ENCODE results near the gene EMC6.

EMC6 gene

GRCh38 chr17:3639981-3640596, 28.5 kb upstream of the EMC6 start:
- Histone ChIP-seq H3K27ac (peak overlapping the region; percentile 33), H3K9me3 (no peaks in the 10 kb centered on the region), H3K36me3 (no peaks in the 10 kb centered on the region), H3K4me3 (ENCODE audit: low read depth in 1 of 2, low read length in 1 of 2) (no peak overlapping the region), H3K27me3 (no peaks in the 10 kb centered on the region), H3K4me1 (ENCODE audit: control insufficient read depth in 1 of 2, insufficient read depth in 1 of 2, low read depth in 1 of 2, low read length in 1 of 2) (peaks cover 30 to 38% of the 10 kb centered on the region in 2 experiments)
- TF ChIP-seq, protein P1, sequence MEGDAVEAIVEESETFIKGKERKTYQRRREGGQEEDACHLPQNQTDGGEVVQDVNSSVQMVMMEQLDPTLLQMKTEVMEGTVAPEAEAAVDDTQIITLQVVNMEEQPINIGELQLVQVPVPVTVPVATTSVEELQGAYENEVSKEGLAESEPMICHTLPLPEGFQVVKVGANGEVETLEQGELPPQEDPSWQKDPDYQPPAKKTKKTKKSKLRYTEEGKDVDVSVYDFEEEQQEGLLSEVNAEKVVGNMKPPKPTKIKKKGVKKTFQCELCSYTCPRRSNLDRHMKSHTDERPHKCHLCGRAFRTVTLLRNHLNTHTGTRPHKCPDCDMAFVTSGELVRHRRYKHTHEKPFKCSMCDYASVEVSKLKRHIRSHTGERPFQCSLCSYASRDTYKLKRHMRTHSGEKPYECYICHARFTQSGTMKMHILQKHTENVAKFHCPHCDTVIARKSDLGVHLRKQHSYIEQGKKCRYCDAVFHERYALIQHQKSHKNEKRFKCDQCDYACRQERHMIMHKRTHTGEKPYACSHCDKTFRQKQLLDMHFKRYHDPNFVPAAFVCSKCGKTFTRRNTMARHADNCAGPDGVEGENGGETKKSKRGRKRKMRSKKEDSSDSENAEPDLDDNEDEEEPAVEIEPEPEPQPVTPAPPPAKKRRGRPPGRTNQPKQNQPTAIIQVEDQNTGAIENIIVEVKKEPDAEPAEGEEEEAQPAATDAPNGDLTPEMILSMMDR (IDR thresholded peaks at IDR 0.05), result no peak

DNA sequence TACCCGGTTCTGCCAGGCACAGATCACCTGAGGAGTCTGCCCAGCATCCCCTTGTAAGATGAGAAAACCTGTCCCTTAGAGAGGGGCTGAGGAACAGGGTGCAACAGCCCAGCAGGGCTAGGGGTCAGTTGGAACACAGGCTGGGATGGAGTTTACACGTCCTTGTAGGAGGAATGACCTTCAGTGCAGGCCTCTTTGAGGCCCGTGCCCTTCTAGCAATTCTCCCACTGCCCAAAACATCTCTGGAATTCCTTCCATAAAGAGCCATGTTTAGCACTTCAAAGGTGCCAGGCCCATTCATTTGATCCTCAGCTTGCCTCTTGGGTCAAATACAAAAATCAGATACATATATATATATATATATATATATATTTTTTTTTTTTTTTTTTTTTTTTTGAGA, 27.6 kb upstream of the EMC6 start:
- Histone ChIP-seq H3K27me3 (no peaks in the 10 kb centered on the region), H3K4me3 (ENCODE audit: low read depth in 1 of 2, low read length in 1 of 2) (no peak overlapping the region), H3K36me3 (no peaks in the 10 kb centered on the region), H3K27ac (no peak overlapping the region), H3K9me3 (no peaks in the 10 kb centered on the region), H3K4me1 (ENCODE audit: control insufficient read depth in 1 of 2, insufficient read depth in 1 of 2, low read depth in 1 of 2, low read length in 1 of 2) (peaks cover 21 to 32% of the 10 kb centered on the region in 2 experiments)
- TF ChIP-seq, protein P1 (IDR thresholded peaks at IDR 0.05), result no peak

DNA sequence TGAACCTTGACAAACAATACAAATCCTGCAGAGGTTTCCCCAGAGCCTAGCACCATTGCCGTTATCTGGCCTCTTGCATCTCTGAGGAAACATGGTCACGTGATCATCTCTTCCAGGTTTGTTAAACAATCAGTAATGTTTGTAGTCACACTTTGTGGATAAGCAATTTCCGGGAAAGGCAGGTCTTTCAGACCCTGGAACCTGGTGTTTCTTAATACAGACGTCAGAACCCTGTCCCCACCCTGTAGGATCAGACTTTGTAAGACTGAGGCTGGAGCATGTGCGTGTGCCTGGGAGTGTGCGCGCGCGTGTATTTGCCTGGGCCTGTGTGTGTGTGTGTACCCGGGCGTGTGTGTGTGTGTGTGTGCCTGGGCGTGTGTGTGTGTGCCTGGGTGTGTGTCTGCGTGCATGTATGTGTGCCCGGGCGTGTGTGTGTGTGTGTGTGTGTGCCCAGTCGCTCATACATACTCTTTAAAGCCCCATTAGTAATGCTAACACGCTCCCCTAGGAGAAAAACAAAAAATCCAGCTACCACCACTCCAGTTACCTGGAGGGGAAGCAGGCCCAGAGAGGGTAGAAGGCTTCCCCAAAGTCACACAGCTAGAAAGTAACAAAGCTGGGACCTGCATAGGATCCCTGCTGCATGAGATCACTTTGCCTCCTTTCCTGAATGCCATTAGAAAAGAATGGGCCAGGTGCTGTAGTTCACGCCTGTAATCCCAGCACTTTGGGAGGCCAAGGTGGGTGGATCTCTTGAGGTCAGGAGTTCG, 26.7 kb upstream of the EMC6 start:
- Histone ChIP-seq H3K27ac (no peak overlapping the region), H3K9me3 (no peaks in the 10 kb centered on the region), H3K36me3 (no peaks in the 10 kb centered on the region), H3K27me3 (no peaks in the 10 kb centered on the region), H3K4me1 (ENCODE audit: control insufficient read depth in 1 of 2, insufficient read depth in 1 of 2, low read depth in 1 of 2, low read length in 1 of 2) (peaks cover 17 to 30% of the 10 kb centered on the region in 2 experiments), H3K4me3 (ENCODE audit: low read depth in 1 of 2, low read length in 1 of 2) (no peak overlapping the region)
- TF ChIP-seq, protein P1 (IDR thresholded peaks at IDR 0.05), result no peak

GRCh38 chr17:3643889-3644349, 24.7 kb upstream of the EMC6 start:
- H3K4me3 ChIP-seq (ENCODE audit: low read depth in 1 of 2, low read length in 1 of 2), result no peak overlapping the region
- H3K9me3 ChIP-seq, result no peaks in the 10 kb centered on the region
- TF ChIP-seq, protein P1 (IDR thresholded peaks at IDR 0.05), result no peak
- H3K4me1 ChIP-seq (ENCODE audit: control insufficient read depth in 1 of 2, insufficient read depth in 1 of 2, low read depth in 1 of 2, low read length in 1 of 2), result peaks cover 12 to 22% of the 10 kb centered on the region in 2 experiments
- no peaks in the 10 kb centered on the region for H3K27me3 ChIP-seq
- peaks cover 5% of the 10 kb centered on the region for H3K36me3 ChIP-seq
- no peak overlapping the region for H3K27ac ChIP-seq

GRCh38 chr17:3645310-3645709, 23.3 kb upstream of the EMC6 start:
- H3K4me1 ChIP-seq (ENCODE audit: control insufficient read depth in 1 of 2, insufficient read depth in 1 of 2, low read depth in 1 of 2, low read length in 1 of 2), result peaks cover 7 to 14% of the 10 kb centered on the region in 2 experiments
- H3K27me3 ChIP-seq, result no peaks in the 10 kb centered on the region
- peaks cover 5% of the 10 kb centered on the region for H3K36me3 ChIP-seq
- H3K4me3 ChIP-seq (ENCODE audit: low read depth in 1 of 2, low read length in 1 of 2), result no peak overlapping the region
- H3K9me3 ChIP-seq, result no peaks in the 10 kb centered on the region
- TF ChIP-seq, protein P1 (IDR thresholded peaks at IDR 0.05), result no peak
- H3K27ac ChIP-seq, result no peak overlapping the region

Measured in neutrophil (primary cell).